Stromal cell of bone marrow (primary cell): Measurements from ENCODE around the gene MAPK10.
"Not testable (repeated sequence)": the region's sequence is repeated elsewhere in the genome, so short reads cannot be mapped to it uniquely, and the experiment has no call there.

ENCODE experiments used
- DNase-seq: peaks from one replicate; pipeline ENCODE4 v3.0.0-alpha.2; 2012; ENCODE audit warnings: low read depth

The MAPK10 gene

DNA sequence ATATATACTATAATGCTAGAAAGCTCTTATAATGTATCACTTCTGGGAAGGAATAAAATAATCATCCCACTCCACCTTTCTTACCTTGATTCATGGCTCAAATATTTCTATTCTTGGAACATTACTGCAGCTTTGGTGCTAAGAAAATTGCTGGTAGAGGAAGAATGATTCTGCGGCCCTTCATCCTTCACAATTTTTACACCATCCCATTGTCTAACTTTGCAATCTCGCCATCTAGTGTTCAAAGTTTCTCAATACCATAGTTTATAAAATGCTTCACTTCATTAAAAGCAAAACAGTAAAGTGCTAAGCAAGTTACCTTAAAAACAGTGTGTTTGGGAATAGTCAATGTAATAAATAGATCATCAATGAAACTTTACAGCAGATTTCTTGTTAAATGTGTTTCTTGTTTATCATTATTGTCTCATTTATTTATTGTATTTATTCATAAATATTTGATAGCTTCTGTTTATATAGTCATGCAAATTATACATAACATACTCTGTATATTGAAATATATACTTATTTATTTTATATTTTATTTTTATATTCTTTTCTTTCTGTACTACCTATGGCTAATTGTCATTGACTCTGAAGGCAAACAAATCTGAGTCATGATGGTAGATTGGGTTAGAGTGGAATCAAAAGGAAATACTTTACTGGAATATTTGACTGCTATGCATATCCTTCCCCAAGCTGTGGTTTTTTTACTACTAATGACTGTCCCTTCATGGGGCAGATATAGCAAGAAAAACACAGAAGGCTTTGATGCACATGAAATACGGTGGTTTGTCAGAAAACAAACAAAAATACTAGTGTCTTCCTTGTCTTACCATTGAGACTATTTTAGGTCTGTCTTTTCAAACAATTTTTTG is 390.7 kb downstream of the MAPK10 start:
- DNase-seq = peak; percentile 50

GRCh38 chr4:85967872-85968271 is 392.0 kb downstream of the MAPK10 start:
- DNase-seq = no peak

DNA sequence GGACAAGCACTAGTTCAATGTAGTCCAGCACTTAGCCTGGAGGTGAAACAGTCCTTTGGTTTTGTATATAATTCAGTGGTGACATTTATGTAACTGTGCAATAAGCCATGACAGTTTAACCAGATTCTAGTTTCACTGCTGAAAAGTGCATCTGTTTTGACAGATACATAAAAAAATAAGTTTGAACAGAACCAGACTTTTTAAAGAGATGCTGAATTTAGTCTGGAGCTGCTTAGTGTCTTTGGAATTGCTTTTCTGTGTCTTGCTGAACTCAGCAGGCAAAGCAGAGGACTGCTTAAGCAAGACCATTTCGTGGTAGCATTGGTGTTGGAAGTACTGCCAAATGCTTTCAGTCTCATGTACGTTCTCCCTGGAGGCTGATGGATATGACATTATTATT is 393.5 kb downstream of the MAPK10 start:
- no peak for DNase-seq

- DNase-seq = no peak
These were observed 394.3 kb downstream of the MAPK10 start for GRCh38 chr4:85965529-85965928.

DNA sequence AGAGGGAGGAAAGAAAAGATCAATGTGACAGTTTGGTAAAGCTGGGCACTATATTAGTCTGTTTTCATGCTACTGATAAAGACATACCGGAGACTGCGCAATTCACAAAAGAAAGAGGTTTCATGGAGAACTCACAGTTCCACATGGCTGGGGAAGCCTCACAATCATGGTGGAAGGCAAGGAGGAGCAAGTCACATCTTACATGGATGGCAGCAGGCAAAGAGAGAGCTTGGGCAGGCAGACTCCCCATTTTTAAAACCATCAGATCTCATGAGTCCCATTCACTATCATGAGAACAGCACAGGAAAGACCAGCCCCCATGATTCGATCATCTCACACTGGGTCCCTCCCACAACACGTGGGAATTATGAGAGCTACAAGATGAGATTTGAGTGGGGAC is 394.8 kb downstream of the MAPK10 start:
- DNase-seq = not testable (repeated sequence)

DNA sequence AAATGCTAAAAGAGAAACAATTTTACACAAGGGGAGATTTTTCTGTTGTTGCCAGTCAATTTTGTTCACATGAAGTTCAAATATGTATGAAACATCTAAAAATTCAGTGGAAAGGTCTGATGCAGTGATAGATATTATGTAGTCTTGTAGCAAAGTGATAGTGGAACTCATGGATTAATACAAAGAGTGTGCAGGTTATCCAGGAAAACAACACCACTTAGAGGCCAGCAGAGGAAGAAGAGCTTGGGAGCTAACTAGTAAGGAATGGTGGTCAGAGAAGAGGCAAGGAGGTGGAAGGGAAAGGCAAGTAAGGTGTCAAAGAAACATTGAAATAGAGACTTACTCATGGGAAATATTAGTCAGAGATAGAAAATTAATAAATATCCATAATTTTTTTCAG is 395.6 kb downstream of the MAPK10 start:
- no peak for DNase-seq

DNA sequence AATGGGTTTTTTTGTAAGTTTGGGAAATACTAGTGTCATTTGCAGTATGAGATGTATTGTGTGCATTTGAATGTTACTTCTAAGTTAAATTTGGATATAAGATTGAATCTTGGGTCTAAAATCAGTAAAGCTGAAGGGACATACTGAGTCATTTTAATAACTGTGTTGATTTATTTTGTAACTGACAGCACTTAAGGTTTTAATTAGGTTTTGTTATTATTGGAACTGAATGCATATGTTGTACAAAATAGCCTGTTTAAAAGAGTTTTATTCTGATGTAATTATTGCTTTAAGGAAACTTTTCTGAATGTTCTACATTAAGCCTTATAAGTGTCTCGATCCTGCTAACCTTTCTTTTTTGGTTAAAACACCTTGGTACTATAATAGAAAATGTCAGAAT is 396.6 kb downstream of the MAPK10 start:
- DNase-seq = no peak

DNA sequence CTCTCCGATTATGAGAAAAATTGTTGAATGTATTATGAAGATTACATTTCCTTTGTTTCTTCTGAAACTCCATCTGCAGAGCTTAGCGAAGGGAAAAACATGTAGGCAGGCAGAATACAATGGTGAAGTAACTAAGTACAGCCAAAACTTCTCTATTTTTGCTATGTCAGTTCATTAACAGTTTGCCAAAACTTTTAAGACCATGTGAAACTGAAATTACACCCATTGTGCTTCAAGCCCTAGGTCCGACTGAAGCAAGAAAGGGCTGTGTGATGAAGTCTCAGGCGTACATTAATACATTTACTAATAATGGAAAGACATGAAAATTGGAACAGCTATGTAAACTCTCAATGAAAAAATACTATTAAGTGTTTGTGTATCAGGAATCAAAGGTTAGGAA is 398.0 kb downstream of the MAPK10 start:
- no peak for DNase-seq

DNA sequence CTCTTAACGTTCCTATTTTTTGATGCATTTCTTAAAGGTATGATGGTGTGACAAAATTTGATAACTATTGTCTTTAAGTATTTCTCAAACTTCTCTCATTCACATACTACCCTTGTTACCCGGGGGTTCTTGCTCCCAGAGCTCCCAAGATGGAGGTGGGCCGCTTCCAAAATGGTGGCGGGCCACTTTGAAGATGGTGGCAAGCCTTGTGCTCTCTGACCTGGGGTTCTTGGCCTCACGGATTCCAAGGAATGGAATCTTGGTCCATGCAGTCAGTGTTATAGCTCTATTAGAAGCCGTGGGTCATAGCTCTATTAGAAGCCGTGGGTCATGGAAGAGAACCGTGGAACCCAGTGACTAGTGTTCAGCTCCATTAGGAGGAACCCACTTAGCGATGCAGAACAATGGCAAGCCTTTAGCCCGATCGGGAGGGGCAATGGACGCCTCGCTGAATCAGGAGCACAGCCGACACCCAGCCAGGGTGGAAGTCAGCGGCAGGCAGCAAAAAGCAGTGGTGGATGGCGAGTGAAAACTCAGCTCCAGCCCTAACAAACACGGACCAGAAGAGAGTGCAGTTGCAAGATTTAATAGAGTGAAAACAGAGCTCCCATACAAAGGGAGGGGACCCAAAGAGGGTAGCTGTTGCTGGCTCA is 403.4 kb downstream of the MAPK10 start:
- DNase-seq = no peak

- no peak for DNase-seq
These were observed 404.1 kb downstream of the MAPK10 start for GRCh38 chr4:85955620-85956292.

DNA sequence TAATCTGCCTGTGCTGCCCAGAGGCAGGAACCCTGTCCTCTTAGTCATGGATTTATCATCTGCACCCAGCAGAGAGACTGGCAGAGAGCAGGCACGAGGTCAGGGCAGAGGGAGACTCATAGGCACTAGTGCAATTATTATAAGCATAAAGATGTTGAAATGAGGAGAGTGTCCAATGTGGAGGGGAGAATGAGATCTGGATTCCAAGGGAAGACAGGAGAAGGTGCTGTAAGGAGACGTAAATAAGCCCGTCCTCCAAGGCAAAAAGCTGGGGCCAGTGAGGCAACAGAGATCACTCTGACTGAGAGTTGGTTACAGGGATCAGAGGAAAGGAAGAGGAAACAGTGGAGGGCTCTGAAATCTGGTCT is 406.2 kb downstream of the MAPK10 start:
- no peak for DNase-seq

GRCh38 chr4:85952972-85953650 is 406.7 kb downstream of the MAPK10 start:
- DNase-seq = no peak

DNA sequence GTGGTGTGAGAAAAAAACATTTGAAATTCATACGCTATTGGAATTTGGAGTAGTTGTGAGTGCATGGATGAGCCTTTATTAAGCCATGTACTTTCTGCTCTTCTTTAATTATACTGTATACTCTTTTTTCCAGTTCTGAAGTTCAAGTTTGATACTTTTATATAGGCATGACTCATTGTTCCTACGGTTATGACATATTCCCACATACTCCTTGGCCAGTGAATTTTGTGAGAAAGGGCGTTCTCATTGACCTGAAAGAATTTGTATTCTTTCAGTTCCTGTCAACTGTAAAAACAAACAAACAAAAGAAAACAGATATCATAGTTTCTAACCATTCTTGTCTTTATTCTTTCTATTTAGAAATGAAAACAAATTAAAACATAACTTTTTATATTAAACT is 407.3 kb downstream of the MAPK10 start:
- peak; percentile 52 for DNase-seq

- DNase-seq = no peak
These were observed 408.8 kb downstream of the MAPK10 start for GRCh38 chr4:85951099-85951498.

DNA sequence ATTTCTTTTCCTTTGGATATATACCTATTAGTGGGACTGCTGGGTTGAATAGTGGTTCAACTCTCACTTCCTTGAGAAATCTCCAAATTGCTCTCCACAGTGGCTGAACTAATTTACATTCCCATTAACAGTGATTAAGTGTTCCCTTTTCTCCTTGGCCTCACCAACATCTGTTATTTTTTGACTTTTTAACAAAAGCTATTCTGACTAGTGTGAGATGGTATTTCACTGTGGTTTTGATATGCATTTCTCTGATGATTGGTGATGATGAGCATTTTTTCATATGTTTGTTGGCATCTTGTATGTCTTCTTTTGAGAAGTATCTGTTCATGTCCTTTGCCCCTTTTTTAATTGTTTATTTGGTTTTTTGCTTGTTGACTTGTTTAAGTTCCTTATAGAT is 413.0 kb downstream of the MAPK10 start:
- no peak for DNase-seq

DNA sequence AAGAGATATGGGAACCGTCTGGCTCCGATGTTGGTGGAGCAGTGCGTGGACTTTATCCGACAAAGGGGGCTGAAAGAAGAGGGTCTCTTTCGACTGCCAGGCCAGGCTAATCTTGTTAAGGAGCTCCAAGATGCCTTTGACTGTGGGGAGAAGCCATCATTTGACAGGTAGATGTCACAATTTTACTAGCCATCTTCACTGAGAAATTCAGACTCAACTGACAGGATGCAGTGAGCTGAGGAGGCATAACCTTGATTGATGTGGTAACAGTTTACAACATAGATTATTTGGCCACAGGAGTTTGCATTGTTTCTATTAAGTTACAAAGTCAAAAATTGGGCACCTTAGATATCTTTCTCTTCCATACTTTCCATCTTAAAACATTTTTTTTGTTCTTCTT is 417.7 kb downstream of the MAPK10 start:
- no peak for DNase-seq

DNA sequence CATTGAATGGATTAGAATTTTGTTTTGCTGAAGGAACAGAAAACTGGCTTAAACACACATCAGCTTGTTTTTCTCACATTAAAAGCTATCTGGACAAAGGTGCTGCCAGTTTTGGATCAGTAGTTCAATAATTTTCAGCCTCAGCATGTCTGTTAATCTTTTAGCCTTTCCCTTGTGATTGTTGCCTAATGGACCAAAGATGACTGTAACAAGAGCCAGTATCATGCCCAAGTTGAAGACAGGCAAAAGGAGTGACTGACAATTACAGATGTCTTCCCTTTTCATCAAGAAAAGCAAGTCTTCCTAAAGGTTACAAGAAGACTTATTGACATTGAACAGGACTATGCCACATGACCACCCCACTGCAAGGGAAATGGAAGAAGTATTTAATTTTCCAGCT is 419.7 kb downstream of the MAPK10 start:
- no peak for DNase-seq
